Frontal cortex (tissue), 4 donors: ENCODE data around the gene GPATCH2L. TPM values are rescaled to one million over a fixed set of nuclear protein-coding genes. Genes with fewer than 3 reads are reported as not detected.

ENCODE experiments used
- DNase-seq, 2 donors: peaks; one replicate each; pipeline ENCODE4 v3.0.0; 2012; ENCODE audit warnings: low spot score in 2 of 2
- FAIRE-seq: peaks from 2 replicates; lab custom pipeline; 2012; peaks lifted over from hg19 to GRCh38; lab: Jason Lieb, UNC
- total RNA-seq: library from RNA; depleted of rRNA; stranded (reverse); fragments of >200 nt; gene quantifications from one replicate; pipeline ENCODE4 v1.2.3, GENCODE V29; 2014
- donor health status: control.
- donor health status: control.
- donor health status: control.

Gene GPATCH2L
- 83.2 TPM for total RNA-seq

DNA sequence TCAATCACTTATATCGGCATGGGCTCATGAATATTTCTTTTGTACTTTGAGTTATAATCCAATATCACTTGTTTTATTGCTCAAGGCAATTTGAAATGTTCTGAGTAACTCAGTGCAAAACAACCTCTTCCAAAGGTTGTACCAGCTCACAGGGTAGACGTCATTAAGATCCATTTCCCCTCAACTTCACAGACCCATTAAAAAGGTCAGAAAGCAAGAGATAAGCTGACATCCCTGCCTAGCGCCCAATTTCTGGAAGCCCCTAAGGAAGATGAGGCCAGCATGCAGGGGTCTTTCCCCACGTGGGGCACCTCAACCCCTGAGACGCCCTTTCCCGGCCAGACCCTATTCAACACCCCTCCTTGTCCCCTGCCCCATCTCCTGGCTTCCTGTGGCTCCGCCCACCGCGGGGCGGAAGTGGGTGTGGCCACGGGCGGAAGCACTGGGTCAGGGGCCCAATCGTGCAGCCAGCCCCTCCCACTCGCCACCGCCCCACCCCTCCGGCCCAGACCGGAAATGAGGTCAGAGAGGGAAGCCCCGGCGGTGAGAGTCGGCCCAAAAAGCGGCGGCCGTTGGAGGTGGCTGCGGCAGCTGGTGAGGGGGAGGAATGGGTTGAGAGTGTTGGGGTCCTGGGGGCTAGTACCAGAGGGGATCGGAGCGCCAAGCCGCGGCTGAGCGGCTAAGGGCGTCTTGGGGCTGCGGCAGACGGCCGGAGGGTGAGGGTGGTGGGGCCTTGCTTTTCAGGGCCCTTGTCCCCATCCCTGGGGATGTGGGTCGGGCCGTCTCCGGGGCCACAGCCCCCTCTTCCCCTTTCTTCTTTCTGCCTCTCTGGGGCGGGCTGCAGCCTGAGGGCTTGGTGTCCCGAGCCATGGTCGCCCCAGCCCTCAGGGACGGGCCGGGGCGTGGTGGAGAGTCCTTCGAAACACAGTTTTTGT, at the start of gene GPATCH2L:
Gene GPATCH2L, plus strand, starts transcription at position 525 of the 935 bp plus-strand sequence. CDS start 2,442 bp downstream, outside the sequence.
- no peak for FAIRE-seq
- peak; percentile 89 to 98 for DNase-seq

DNA sequence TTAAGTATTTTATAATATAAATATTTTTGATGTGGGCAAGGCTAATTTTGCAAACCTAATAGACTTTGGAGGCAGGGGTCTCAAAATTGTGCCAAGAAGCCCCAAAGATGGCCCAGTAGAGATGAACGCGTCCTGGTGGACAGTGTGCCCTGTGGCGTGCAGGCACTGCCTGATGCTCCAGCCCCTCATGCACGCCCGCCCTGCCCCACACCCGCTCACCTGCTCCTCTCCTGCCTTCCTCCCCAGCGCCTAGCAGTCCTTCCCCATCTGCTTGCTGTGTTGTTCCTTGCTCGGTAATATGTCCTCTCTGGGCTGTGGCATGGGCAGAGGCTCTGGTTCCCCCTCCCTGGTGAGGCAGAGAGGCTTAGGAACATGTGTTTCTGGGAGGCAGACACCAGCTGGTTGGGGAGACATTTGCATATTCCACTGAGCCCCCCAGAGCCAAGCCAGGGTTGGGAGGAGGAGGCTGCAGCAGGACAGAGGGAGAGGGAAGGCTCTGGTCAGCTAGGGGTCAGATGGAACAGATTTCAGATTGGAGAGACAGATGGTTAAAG, 46.8 kb upstream of the GPATCH2L start:
- no peak for DNase-seq
- no peak for FAIRE-seq

DNA sequence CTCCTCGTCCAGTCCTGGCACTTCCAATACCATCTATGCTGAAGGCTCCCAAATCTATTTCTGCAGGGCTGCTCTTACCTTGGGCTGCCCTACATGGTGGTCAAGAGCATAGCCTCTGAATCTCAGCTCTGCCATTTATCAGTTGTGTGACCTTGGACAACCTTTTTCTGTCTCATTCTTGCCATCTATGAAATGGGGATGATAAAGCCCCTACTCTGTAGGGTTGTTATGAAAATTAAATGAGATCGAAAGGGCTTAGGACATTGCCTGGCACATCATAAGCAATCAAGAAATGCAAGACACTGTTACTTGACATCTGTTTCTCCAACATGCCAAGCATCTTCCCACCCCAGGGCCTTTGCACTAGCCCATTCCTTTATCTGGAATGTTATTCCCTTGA, 45.5 kb upstream of the GPATCH2L start:
- FAIRE-seq (no peak), DNase-seq (no peak)

DNA sequence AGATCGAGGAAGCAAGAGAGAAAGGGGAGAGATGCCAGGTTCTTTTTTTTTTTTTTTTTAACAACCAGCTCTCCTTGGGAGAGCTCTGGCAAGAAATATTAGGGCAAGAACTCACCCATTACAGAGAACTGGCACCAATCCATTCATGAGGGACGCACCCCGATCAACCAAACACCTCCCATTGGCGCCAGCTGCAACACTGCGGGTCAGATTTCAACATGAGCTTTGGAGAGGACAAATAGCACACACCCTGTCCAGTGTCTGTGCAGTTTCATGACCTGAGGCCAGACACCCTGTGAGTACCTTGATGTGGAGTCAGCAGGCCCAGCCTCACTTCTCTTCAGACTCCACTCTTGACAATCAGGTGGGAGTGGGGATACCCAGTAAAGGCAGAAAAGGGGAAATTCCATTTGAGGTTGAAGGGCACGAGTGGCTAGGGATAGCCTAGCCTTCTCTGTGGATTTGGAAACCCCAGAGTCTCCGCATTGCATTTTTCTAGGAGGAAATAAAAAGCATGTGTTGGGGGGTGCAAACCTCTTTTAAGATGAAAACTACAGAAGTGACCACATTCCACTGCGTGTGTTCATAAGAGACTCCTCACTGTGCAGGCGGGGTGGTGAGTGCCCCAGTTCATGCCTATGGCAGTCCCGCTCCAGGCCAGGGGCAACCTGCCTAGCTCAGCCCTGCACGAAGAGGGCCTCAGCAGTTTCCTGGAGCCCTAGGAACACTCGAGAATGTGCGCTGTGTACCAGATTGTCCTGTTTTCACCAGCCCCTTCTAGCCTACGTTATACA, 42.4 kb upstream of the GPATCH2L start:
- DNase-seq = no peak
- no peak for FAIRE-seq

DNA sequence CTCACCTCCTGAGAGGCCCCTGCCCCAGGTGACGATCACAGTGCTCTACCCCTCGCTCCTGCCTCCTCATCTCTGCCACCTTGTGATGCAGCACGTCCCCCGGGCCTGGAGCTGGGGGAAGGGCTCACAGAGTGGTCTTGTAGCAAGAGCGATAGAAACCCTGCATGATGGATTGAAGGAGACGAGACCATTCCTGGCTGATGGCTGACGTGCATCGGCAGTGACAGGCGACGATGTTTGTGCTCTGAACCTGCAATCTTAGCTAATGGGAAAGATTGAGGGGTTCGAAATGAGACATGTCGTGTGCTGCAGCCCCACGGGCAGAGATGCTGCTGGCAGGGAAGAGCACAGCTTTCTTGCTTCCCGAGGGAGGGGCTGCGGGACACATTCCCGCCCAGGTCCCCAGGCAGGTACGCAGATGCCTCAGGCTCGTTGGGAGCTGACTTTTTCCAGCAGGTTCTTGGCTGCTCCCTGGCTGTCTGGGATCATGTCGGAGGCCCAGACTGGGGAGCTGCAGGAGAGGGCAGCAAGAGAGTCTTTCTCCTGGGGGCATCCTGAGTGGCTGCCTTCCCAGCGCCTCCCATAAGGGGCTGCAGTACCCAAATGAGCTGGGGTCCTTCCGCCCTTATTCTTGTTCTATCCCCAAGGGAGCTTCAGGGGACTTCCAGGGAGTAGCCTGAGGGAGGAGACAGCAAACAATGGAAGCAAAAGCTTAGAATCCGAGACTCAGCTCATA, 38.7 kb upstream of the GPATCH2L start:
- DNase-seq (no peak), FAIRE-seq (no peak)

- DNase-seq = no peak
- FAIRE-seq = no peak
Observed at GRCh38 chr14:76113691-76114090, 38.0 kb upstream of the GPATCH2L start.

GRCh38 chr14:76115010-76115422, 36.7 kb upstream of the GPATCH2L start:
- no peak for FAIRE-seq
- no peak for DNase-seq

GRCh38 chr14:76117789-76118484, 33.8 kb upstream of the GPATCH2L start:
- no peak for FAIRE-seq
- DNase-seq = no peak

GRCh38 chr14:76118594-76118993, 33.1 kb upstream of the GPATCH2L start:
- FAIRE-seq = no peak
- DNase-seq = no peak

- no peak for DNase-seq
- no peak for FAIRE-seq
Observed at GRCh38 chr14:76121089-76121748, 30.5 kb upstream of the GPATCH2L start.

DNA sequence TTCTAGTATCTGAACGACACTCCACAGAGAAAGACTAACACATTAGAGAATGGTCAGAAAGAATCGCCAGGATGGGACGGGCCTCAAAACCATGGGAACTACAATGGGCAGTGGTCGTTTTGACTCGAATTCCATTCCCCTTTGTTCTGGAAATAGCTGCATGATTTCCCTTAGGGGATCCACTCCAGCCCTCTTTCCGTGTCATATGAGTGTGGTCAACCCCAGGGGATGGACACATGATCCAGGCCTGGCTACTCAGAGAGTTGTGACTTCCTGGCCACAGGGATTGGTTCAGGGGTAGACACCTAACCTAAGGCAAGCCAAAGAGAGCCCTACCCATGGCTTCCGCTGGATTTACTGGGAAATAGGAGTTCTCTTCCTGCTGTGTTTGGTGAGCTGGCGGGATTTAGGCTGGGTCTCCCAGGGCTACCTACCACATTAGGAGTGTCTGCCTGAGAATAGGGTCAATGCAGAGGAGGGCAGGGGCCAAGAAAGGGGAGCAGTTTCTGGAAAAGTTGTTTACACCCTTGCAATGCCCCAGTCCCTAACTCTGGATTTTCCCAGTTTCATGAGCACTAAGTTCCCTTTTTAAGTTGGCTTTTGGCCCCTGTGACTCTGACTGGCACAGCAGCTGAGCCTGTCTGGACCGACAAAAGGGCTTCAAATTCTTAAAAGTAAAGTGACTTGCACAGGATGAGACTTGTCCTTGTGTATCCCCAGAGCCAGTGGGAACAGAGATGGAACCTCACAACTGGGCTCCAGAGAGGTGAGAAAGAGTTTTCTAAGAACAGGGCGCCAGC, 28.1 kb upstream of the GPATCH2L start:
- no peak for FAIRE-seq

DNA sequence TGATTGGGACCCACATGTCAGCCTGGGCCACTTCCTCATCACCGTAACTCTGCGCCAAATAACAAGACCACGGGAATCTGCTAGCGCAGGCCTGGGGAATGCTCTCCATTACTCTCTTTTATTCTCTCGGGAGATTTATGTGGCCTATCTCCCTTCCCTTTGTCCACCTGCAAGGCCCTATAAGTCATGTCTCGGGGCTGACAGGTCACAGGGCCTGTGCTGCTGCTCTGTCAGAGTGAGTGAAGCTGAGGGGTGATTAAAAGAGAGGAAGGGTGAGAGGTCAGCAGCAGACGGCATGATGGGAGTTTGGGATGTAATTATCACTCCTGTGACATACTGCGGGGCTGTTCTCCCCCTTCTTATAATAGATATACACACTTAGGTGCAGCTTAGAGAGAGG, 26.2 kb upstream of the GPATCH2L start:
- FAIRE-seq (no peak), DNase-seq (no peak)

More for the DNA sequence above, 28.1 kb upstream of the GPATCH2L start:
- no peak for DNase-seq

GRCh38 chr14:76126076-76126475, 25.6 kb upstream of the GPATCH2L start:
- no peak for DNase-seq
- FAIRE-seq = no peak

GRCh38 chr14:76129851-76130576, 21.7 kb upstream of the GPATCH2L start:
- FAIRE-seq (no peak), DNase-seq (no peak)

- DNase-seq = no peak
- no peak for FAIRE-seq
Observed at GRCh38 chr14:76131071-76131965, 20.4 kb upstream of the GPATCH2L start.

- no peak for FAIRE-seq
- no peak for DNase-seq
Observed at GRCh38 chr14:76133103-76133502, 18.6 kb upstream of the GPATCH2L start.
